Stimulated activated CD8-positive, alpha-beta memory T cell treated with anti-CD3 and anti-CD28 coated beads, Interleukin-4, amount 100 ng/mL, for 24 hours (primary cell): ENCODE results near the gene NAV3.

ENCODE experiments used
- DNase-seq: peaks from one replicate; pipeline ENCODE4 v3.0.0-alpha.2; 2020; ENCODE audit warnings: low read depth

Gene NAV3, protein sequence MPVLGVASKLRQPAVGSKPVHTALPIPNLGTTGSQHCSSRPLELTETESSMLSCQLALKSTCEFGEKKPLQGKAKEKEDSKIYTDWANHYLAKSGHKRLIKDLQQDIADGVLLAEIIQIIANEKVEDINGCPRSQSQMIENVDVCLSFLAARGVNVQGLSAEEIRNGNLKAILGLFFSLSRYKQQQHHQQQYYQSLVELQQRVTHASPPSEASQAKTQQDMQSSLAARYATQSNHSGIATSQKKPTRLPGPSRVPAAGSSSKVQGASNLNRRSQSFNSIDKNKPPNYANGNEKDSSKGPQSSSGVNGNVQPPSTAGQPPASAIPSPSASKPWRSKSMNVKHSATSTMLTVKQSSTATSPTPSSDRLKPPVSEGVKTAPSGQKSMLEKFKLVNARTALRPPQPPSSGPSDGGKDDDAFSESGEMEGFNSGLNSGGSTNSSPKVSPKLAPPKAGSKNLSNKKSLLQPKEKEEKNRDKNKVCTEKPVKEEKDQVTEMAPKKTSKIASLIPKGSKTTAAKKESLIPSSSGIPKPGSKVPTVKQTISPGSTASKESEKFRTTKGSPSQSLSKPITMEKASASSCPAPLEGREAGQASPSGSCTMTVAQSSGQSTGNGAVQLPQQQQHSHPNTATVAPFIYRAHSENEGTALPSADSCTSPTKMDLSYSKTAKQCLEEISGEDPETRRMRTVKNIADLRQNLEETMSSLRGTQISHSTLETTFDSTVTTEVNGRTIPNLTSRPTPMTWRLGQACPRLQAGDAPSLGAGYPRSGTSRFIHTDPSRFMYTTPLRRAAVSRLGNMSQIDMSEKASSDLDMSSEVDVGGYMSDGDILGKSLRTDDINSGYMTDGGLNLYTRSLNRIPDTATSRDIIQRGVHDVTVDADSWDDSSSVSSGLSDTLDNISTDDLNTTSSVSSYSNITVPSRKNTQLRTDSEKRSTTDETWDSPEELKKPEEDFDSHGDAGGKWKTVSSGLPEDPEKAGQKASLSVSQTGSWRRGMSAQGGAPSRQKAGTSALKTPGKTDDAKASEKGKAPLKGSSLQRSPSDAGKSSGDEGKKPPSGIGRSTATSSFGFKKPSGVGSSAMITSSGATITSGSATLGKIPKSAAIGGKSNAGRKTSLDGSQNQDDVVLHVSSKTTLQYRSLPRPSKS (N-terminal part only)

DNA sequence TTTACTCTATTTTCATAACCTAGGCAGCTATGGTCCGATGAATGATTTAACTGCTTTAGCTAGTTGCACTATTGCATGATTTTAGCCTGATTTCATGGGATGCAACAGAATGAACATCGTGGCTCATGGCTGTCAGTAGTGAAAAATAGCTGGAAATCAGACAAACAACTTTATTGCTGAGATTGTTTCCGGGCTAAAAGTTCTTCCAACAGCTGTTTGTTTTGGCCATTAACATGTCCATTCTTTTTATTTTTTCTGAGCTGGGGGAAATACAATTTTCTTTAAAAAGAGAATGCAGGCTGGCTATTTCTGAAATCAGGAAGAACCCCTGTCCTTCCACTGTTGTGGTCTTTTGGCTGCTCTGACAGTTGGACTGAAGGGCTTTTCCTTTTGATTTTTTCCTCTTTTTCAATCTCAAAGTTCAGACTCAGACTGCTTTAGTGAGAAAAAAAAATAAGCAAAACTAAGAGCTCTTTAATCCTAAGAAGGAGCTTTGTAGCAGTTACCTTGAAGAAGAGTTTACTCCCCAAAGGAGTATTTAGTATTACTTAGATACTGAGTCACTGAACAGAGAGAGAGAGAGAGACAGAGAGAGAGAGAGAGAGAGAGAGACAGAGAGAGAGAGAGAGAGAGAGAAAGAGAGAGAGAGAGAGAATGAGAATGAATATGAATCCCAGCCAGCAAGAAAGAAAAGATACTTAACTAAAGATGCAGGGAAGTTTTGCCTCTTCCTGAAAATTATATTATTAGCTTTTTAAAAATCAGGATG is at the start of gene NAV3:
TSS of gene NAV3 (plus strand) at position 312 of the 769 bp plus-strand sequence. CDS start 568 bp downstream, outside the sequence.
- no peak for DNase-seq

DNA sequence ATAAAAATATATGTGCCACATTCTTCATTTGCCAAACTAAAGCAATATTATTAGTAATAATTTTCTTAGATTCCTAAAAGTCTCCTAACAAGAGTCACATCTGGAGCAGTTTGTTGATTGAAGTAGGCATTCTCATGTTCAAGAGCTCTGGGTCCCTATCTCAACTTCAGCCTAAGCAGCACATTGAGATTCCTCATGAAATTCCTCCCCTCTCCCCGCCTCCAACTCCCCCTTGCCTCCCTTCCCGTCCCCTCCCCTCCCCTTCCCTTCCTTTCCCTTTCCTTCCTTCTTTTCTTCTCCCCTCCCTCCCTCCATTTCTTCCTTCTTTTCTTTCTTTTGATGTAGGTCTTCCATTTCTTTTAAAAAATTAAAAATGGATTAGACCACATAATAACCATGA is 48.7 kb upstream of the NAV3 start:
- DNase-seq = no peak

DNA sequence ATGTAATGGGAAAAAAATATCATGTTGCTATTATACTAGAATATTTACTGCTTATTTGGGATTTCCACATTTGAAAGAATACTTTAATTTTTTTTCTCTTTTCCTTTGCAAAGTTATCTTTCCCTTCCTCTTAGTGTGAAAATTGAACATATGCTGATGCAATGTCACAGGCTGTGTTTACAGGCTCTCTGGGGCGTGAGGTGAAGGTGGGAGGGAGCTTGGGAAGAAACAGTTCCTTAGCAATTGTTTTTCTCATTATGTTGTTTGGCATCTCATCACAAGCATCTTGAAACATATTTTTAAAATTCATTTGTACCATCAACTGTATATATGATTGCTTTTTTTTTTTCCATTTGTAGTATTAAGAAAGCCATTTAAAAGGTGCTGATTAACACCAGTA is 47.9 kb upstream of the NAV3 start:
- DNase-seq = no peak

DNA sequence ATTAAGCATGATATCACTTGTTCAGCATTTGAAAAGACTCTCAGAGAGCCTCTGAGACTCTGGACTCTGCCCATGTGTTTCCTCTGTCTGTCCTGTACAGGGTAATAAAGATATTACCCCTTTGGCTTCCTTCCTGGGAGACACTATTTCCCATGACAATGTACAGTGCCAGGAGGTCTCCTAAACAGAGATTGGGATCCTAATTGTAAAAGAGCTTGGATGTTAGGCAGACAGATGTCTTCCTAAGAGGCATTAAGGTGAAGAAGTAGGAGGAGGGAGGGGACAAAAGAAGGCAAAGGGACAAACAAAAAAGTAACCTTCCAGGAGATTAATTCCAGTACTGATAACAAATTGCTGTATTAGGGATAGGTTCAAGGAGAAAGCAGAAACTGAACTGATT is 45.5 kb upstream of the NAV3 start:
- DNase-seq = no peak

DNA sequence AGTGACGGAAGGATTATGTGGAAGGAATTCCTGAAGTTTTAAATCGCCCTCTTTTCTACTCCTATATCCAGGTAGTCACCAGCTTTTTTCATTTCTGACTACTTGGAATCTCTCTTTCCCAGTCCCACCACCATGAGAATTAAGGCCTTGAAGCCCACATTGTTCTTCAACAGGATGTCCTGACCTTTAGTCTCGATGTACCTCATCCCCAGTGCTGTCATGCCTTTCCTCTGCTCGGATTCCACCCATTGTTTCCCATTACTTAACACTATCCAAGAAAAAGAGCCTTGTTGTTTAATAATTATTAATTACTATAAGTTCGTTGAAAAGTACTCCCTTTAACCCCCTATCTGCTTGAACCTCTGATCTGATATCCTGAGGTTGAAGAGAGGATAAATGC is 44.0 kb upstream of the NAV3 start:
- no peak for DNase-seq

DNA sequence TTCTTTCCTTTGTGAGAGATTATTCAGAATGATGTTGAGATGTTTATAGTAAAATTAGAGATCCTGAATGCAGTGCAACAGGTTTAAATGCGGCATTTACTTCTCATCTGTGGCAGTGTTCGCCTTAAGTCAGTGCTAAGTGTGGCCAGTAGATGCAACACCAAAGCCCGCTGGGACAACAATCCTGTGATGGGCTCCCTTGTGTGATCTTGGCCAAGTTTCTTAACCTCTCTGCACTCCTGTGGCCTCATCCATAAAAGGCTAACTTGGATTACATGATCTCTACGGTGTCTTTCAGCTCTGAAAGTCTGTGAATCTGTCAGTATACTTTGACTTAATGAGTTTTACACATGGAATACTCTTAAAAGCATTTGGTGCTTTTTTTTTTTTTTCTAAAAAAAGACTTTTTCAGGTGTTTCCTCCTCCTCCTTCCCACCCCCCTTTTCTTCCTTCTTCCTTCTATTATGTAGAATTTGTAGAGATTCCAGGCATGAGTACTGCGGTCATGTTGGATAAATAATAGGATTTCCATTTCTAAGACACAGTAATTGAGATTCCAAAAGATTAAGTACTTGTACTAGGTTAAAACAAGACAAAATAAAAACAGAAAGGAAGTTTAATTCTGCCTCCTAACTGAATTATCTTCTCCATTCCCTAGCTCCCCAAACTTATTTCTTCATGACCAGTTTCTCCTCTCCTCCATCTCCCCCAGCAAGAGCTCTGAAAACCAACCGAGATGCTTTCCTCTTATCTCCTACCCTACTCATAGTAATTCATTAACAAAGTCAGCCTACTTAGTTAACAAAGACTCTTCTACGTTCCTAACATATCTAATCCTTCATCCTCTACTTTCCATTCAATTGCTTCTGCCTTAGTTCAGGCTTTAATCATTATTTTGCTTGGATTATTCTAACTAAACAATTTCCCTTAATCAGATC is 42.2 kb upstream of the NAV3 start:
- DNase-seq = no peak

DNA sequence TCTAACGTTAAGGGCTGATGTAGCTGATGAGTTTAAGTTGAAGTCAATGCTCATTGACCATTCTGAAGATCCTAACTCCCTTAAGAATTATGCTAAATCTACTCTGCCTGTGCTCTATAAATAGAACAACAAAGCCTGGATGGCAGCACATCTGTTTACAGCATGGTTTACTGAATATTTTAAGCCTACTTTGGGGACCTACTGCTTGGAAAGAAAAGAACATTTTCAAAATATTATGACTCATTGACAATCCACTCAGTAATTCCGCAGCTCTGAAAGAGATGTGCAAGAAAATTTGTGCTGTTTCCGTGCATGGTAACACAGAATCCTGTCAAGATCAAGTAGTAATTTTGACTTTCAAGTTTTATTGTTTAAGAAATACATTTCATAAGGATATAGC is 35.0 kb upstream of the NAV3 start:
- DNase-seq = no peak

DNA sequence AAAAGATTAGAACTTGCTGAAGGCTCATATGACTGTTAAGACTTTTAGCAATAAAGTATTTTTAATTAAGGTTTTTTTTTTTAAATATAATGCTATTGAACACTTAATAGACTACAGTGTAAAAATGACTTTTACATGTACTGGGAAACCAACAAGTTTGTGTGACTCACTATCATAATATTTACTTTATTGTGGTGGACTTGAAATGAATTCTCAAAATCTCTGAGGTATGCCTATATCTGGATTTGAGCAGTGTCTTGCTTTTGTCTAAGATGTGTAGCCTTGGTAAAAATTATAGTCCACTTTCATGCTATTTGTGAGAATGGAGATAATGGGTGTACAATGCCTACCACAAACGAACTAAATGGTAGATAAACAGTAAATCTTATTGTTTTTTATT is 33.9 kb upstream of the NAV3 start:
- no peak for DNase-seq

DNA sequence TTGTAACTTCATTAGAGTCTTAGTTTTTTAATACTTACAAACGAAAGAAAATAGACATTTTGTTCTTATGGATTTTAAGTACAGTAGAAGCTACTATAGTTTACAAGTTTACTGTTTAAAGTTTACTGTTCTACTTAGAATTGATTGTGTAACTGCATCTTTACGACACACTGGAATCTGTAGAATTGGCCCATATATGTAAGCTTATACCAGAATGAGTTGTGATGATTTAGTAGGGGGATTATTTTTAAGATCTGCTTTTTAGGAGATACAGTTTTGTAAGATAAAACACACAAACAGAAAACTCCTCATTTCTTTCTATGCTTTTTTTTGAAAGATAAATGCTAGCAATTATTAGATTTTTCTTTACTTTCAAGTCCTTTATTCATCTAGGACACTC is 30.2 kb upstream of the NAV3 start:
- no peak for DNase-seq

DNA sequence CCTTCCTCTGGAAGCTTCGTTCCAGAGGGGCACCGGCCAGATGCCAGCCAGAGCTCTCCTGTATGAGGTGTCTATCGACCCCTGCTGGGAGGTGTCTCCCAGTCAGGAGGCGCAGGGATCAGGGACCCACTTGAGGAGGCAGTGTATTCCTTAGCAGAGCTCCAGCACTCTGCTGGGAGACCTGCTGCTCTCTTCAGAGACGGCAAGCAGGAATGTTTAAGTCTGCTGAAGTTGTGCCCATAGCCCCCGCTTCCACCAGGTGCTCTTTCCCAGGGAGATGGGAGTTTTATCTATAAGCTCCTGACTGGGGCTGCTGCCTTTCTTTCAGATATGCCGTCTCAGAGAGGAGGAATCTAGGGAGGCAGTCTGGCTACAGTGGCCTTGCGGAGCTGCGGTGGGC is 22.2 kb upstream of the NAV3 start:
- no peak for DNase-seq

DNA sequence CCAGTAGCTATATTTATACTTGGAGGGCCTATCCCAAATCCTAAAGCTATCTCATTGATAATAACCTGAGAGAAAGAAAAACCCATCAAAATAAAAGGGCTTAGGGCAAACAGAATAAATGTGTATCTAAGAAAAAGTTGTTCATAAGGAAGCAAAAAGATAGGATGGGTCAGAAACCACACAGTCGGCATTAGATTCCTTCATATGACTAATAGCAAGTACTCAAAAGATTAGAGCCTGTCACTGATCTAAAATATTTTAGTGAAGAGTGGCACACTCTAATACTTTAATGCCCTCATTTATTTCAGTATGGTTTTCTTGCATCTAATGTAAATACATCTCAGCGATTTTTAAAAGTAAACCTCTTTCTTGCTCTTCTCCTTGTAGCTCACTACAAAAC is 17.1 kb upstream of the NAV3 start:
- DNase-seq = no peak

DNA sequence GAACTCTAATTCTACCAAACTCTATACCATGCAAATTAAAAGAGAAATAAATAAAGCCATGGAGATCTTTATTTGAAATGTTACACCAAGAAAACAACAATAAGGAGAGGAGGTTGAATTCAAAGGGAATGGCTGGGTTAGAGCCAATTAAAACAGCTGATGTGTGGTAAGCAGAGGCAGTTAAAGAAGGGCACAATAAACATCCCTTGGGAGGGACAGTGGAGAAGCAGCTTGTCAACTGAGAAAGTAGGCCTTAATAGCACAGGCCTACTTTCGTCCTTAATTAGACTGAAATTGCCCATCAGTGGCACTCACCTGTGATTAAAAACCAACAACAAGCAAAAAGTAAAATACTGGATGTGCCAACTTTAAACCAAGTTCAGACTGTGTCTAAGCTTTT is 16.3 kb upstream of the NAV3 start:
- DNase-seq = no peak

DNA sequence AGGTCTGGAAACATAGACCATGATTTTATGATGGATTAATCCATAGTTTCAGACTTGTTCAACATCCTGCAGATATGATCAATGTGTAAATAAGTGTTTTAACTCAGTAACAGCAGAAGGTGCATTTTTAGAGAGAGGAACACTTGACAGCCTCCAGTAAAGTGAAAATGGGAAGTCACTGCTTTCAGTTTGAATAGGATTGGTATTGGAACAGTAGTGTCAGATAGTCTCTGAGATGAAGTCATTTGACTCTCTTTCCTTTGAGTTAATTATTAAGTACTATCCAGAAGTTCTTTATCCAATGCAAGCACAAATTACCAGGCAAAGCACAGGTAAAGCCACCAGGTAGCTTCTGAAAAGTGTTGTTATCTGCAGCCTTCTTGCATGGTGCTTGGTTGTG is 14.5 kb upstream of the NAV3 start:
- DNase-seq = no peak

DNA sequence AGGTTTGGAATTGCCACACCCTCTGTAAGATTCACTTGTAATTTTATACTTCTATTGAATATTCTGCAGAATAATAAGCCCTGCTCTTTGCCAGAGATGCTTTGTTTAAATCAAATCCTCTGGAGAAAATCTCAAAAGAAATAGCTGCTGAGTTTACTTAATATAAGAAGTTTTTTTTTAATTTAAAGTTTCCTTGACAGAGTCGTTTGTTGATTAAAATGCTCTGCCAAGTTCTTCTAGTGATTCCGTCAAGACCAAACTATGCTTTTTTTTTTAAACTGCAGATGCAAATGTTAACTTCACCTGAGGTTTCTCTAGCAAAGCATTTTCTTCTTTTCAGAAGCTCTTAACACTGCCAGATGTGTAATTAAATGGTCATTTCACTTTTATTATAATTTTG is 13.4 kb upstream of the NAV3 start:
- no peak for DNase-seq

DNA sequence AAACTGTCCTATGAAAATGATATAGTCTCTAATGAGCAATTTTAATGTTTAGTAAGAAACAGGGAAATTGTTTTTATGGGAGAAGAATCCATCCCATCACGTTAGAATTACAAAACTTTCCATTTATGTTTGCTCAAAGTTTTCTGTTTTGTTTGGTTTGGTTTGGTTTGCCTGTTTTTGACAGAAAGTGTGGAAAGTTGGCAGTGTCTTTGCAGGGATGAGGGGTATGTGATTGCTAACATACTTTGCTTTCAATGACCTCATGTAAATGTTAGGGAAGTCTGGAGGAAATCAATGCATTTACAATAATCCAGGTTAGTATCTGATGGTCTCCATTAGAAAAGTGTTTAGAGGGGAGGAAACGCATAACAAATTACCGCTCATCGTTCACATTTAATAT is 12.3 kb upstream of the NAV3 start:
- DNase-seq = no peak

DNA sequence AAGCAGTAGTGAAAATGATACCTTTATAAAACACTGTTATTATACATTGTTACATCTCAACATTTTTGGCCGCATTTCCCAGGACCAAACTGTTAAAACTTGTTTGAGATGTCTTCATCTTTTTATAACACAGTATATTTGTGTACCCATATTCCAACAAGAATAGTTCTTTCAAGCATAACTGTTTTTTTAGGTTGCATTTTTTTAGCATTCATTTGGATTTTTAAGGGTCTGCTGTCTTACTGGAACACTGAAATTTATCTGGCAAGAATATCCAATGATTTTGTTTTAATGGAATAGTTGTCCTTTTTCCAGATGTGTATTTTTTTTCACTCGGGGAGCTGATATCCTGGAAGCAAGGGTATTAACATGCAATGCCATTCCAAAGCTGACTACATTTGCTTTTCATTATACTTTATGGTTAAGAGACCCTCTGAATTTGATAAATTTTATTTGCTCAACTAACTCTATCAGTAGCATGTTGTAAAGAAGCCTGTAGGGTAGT is 8.9 kb upstream of the NAV3 start:
- no peak for DNase-seq

DNA sequence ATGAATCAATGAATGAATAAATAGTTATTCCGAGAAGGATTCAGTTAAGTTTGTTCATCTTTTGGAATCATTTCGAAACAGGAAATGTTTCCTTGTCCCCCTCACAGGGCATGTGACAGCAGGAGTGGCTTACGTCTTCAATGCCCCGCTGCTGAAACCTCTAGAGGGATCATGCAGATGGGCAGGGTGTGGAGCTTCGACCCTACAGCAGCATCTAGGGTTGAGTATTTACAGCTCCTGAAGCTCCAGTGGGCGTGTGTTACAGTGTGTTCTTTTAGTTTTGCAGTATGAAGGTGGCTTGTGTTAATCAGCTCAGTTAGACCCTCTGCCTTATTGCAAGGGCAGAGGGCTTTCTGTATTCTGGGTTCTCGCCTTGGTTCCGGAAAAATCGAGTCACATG is 2.6 kb downstream of the NAV3 start:
- DNase-seq = no peak

DNA sequence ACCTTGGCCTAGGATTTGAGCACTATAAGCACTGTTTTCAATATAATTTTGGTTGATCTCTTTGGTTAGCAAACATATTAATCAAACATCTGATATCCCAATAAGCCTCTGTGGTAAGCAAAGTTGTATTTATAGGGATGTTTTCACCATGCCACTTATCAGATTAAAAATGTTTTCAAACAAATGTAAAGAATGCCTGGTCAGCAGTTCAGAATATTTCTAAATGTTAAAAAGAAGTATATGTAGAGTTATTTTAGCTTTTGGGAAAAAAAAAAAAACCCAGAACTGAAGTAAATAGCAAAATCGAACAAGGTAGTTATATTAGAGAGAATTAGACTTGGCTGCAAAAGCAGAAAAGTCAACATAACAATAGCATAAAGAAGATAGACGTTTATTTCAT is 3.9 kb downstream of the NAV3 start:
- no peak for DNase-seq

DNA sequence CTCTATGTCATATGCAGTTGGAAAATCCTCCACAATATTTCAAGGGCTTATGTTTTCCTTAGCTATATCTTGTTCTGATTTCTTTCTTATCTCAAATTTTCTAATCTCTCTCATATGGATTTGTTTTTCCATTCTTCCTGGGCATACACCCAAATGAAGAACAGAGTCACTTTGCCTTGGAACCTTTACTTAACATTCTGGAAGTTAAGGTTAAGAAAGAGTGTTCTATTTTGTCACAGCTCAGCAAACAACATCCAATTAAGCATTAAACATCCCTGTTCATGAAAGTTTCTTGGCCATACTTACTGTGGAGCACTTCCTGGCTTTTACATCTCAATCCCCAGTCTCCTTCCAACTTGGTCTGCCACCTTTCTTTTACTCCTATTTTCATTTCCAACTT is 5.3 kb downstream of the NAV3 start:
- DNase-seq = no peak

DNA sequence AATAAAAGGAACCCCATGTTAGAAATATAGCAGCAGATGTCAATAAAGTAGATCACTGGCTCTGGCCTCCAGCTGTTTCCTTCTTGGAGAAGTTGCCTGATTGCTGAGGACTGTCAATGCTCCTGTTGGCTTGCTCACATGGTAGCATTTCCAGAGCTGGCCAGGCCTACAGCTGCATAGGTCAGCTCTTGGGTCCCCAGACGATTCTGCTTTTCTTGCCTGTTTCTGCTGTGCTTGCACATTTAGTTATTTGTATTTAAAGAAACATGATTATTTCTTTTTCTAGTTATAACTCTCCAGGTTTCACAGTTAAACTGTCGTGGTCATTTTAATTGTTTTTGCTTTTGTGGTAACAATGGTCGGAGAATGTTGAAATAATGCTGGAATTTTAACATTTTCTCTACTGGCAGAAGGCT is 7.2 kb downstream of the NAV3 start:
- no peak for DNase-seq

DNA sequence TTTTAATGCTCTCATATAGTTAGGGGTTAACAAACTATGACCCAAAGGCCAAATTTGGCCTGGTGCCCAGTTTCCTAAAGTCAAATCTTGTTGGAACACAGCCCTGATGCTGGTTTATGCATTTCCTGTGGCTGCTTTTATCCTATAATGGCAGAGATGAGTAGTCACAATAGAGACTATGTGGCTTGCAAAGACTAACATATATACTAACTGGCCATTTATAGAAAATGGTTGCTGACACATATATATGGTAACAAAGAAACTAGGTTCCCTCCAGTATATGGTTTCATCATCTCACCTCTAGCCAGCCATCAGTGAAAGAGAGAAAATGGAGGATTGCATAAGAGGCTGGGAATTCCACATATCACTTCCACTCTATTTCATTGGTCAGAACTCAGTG is 10.8 kb downstream of the NAV3 start:
- DNase-seq = no peak
